ENCODE results near the gene ZNF215. TPM values are rescaled to one million over a fixed set of nuclear protein-coding genes. Genes with fewer than 3 reads are reported as not detected.
"Not testable (repeated sequence)": the region's sequence is repeated elsewhere in the genome, so short reads cannot be mapped to it uniquely, and the experiment has no call there.

Gene ZNF215
- total RNA-seq, 4 donors from 2014 or later, result 0.36 to 1.6 (median 1.2) TPM

DNA sequence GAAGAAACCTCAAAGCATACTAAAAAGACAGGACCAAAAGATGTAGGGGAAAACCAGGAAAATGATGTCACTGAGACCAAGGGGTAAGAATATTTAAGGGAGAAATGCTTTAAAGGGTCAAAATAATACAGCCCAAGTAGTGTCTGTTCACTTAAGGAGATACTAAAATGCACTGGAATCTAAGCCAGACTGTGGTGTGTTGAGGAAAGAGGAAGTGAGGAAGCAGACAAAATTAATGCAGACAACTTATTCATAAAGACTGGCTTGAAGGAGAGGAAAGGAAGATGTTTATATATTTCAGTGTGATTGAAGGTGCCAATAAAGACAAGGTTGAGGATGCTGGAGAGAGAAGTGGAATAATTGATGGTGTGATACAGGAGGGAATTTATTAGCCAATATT lies 15.7 kb downstream of the ZNF215 start:
- no peaks in the 10 kb centered on the region for H3K9me3 ChIP-seq
- no peak for DNase-seq (ENCODE audit: low spot score in 2 of 2)
- no peak overlapping the region for H3K27ac ChIP-seq
- no peaks in the 10 kb centered on the region for H3K4me1 ChIP-seq
- no peaks in the 10 kb centered on the region for H3K27me3 ChIP-seq
- H3K4me3 ChIP-seq, result no peak overlapping the region
- no peak for TF ChIP-seq CTCF (IDR thresholded peaks at IDR 0.05)
- TF ChIP-seq POLR2AphosphoS5 (IDR thresholded peaks at IDR 0.05), result no peak
- no peak for TF ChIP-seq EP300 (IDR thresholded peaks at IDR 0.05)
- TF ChIP-seq POLR2A (IDR thresholded peaks at IDR 0.05), result no peak
- H3K36me3 ChIP-seq, result no peaks in the 10 kb centered on the region

GRCh38 chr11:6943131-6943530 lies 16.9 kb downstream of the ZNF215 start:
- H3K27me3 ChIP-seq, result no peaks in the 10 kb centered on the region
- no peaks in the 10 kb centered on the region for H3K36me3 ChIP-seq
- no peaks in the 10 kb centered on the region for H3K9me3 ChIP-seq
- H3K4me3 ChIP-seq, result no peak overlapping the region
- no peak overlapping the region for H3K27ac ChIP-seq
- DNase-seq (ENCODE audit: low spot score in 2 of 2), result no peak
- no peaks in the 10 kb centered on the region for H3K4me1 ChIP-seq
- 94% methylated on average over 3 of the region's 3 CpGs for WGBS
- no peak for TF ChIP-seq EP300 (IDR thresholded peaks at IDR 0.05)
- TF ChIP-seq POLR2A (IDR thresholded peaks at IDR 0.05), result no peak
- no peak for TF ChIP-seq CTCF (IDR thresholded peaks at IDR 0.05)
- TF ChIP-seq POLR2AphosphoS5 (IDR thresholded peaks at IDR 0.05), result no peak

- WGBS, result 89% methylated on average over 6 of the region's 10 CpGs
Measured at GRCh38 chr11:6954248-6954647, 28.0 kb downstream of the ZNF215 start.

GRCh38 chr11:6962141-6962540 lies 35.9 kb downstream of the ZNF215 start:
- H3K27me3 ChIP-seq, result no peaks in the 10 kb centered on the region
- TF ChIP-seq EP300 (IDR thresholded peaks at IDR 0.05) (no peak), POLR2AphosphoS5 (IDR thresholded peaks at IDR 0.05) (no peak), CTCF (IDR thresholded peaks at IDR 0.05) (no peak), POLR2A (IDR thresholded peaks at IDR 0.05) (no peak)
- DNase-seq (ENCODE audit: low spot score in 2 of 2), result no peak
- no peaks in the 10 kb centered on the region for H3K4me1 ChIP-seq
- H3K4me3 ChIP-seq, result no peak overlapping the region
- H3K36me3 ChIP-seq, result no peaks in the 10 kb centered on the region
- no peak overlapping the region for H3K27ac ChIP-seq
- no peaks in the 10 kb centered on the region for H3K9me3 ChIP-seq

More at GRCh38 chr11:6954248-6954647, 28.0 kb downstream of the ZNF215 start:
- H3K9me3 ChIP-seq; H3K4me3 ChIP-seq; H3K36me3 ChIP-seq; H3K27ac ChIP-seq; H3K4me1 ChIP-seq; H3K27me3 ChIP-seq; DNase-seq (ENCODE audit: low spot score in 2 of 2): not testable (repeated sequence)

GRCh38 chr11:6962673-6963072 lies 36.4 kb downstream of the ZNF215 start:
- WGBS, result 77% methylated on average over 1 of the region's 1 CpG

More at GRCh38 chr11:6962673-6963072, 36.4 kb downstream of the ZNF215 start:
- DNase-seq (ENCODE audit: low spot score in 2 of 2), result no peak
- Histone ChIP-seq H3K36me3 (no peaks in the 10 kb centered on the region), H3K4me1 (no peaks in the 10 kb centered on the region), H3K27me3 (no peaks in the 10 kb centered on the region), H3K4me3 (no peak overlapping the region), H3K27ac (no peak overlapping the region), H3K9me3 (no peaks in the 10 kb centered on the region)
- TF ChIP-seq POLR2AphosphoS5 (IDR thresholded peaks at IDR 0.05) (no peak), CTCF (IDR thresholded peaks at IDR 0.05) (no peak), EP300 (IDR thresholded peaks at IDR 0.05) (no peak), POLR2A (IDR thresholded peaks at IDR 0.05) (no peak)
